HepG2 (cell line): ENCODE results near the gene SLC6A8. TPM values are rescaled to one million over a fixed set of nuclear protein-coding genes. Genes with fewer than 3 reads are reported as not detected.

ENCODE experiments used
- CREBL2 ChIP-seq: sonication (generic); formaldehyde crosslinking; IDR thresholded peaks from 2 replicates; pipeline ENCODE4 v1.8.1; 2023; ENCODE audit warnings: missing genetic modification reagents, mild to moderate bottlenecking, borderline replicate concordance
- DR1 ChIP-seq: sonication (generic); formaldehyde crosslinking; IDR thresholded peaks from 2 replicates; pipeline ENCODE4 v1.8.0; 2021; ENCODE audit warnings: mild to moderate bottlenecking, missing genetic modification reagents, inconsistent platforms
- EP300 ChIP-seq, 3 experiments: sonication (generic) in 1 of 3; formaldehyde crosslinking in 1 of 3; IDR thresholded peaks; 2 replicates each; pipeline versions ENCODE4 v1.5.1 to v1.6.1; 2011 to 2020; ENCODE audit warnings: low read depth in 2 of 3, low read length in 2 of 3, borderline replicate concordance in 1 of 3, improper control_type of control experiment in 1 of 3, mild to moderate bottlenecking in 1 of 3, missing genetic modification reagents in 1 of 3, moderate library complexity in 1 of 3
- ESRRA ChIP-seq: sonication (generic); formaldehyde crosslinking; IDR thresholded peaks from 2 replicates; pipeline ENCODE4 v1.5.1; 2020; ENCODE audit warnings: mild to moderate bottlenecking, low read depth, missing genetic modification reagents
- IKZF1 ChIP-seq: fragments of 450-650 bp; IDR thresholded peaks from 2 replicates; pipeline ENCODE4 v1.7.1; 2016
- KDM2A ChIP-seq: sonication (generic); formaldehyde crosslinking; IDR thresholded peaks from 2 replicates; pipeline ENCODE4 v1.4.0; 2020; ENCODE audit warnings: low read depth, missing genetic modification reagents, borderline replicate concordance
- RBAK ChIP-seq: sonication (generic); formaldehyde crosslinking; IDR thresholded peaks from 2 replicates; pipeline ENCODE4 v1.5.1; 2020; ENCODE audit warnings: mild to moderate bottlenecking, missing genetic modification reagents
- RERE ChIP-seq: IDR thresholded peaks from 2 replicates; pipeline ENCODE4 v1.6.1; 2016; ENCODE audit warnings: low read depth, missing genetic modification reagents, missing compliant biosample characterization
- THRA ChIP-seq: sonication (generic); formaldehyde crosslinking; IDR thresholded peaks from 2 replicates; pipeline ENCODE4 v1.4.0; 2020; ENCODE audit warnings: missing genetic modification reagents, borderline replicate concordance
- YEATS4 ChIP-seq: sonication (generic); formaldehyde crosslinking; IDR thresholded peaks from 2 replicates; pipeline ENCODE4 v1.4.0; 2020; ENCODE audit warnings: missing genetic modification reagents, borderline replicate concordance
- ZNF343 ChIP-seq: sonication (generic); formaldehyde crosslinking; IDR thresholded peaks from 2 replicates; pipeline ENCODE4 v1.4.0; 2020; ENCODE audit warnings: mild to moderate bottlenecking, missing genetic modification reagents
- ZNF543 ChIP-seq: sonication (generic); formaldehyde crosslinking; IDR thresholded peaks from 2 replicates; pipeline ENCODE4 v1.4.0; 2020; ENCODE audit warnings: mild to moderate bottlenecking, missing genetic modification reagents
- ZNF607 ChIP-seq: sonication (generic); formaldehyde crosslinking; IDR thresholded peaks from 2 replicates; pipeline ENCODE4 v1.5.1; 2020; ENCODE audit warnings: missing genetic modification reagents, mild to moderate bottlenecking, borderline replicate concordance
- ZNF616 ChIP-seq: sonication (generic); formaldehyde crosslinking; IDR thresholded peaks from 2 replicates; pipeline ENCODE4 v1.5.0; 2020; ENCODE audit warnings: low read depth, mild to moderate bottlenecking, missing genetic modification reagents
- ZNF687 ChIP-seq: sonication (generic); formaldehyde crosslinking; IDR thresholded peaks from 2 replicates; pipeline ENCODE4 v1.5.1; 2020; ENCODE audit warnings: mild to moderate bottlenecking, missing genetic modification reagents, moderate library complexity
- ZNF747 ChIP-seq: sonication (generic); formaldehyde crosslinking; IDR thresholded peaks from 2 replicates; pipeline ENCODE4 v1.8.1; 2023; ENCODE audit warnings: missing genetic modification reagents, mild to moderate bottlenecking, borderline replicate concordance
- polyA plus RNA-seq, 8 experiments: library from polyadenylated mRNA; depleted of rRNA in 3 of 8; stranded (reverse) in 7 of 8; unstranded in 1 of 8; fragments of >200 nt; fragmentation: Illumina TruSeq in 4 of 8; extraction: Trizol in 4 of 8; gene quantifications; 2 replicates each; pipeline versions ENCODE4 v1.2.1 to v1.2.3, GENCODE V29; 2011 to 2016; ENCODE audit warnings: low read depth in 4 of 8, missing spikeins in 1 of 8, mixed read lengths in 1 of 8; ENCODE audit not compliant: insufficient read depth in 1 of 8
- total RNA-seq, 5 experiments: library from RNA; depleted of rRNA; stranded (reverse); fragments of >200 nt; fragmentation: Illumina TruSeq; extraction: Trizol; gene quantifications; 2 replicates each; pipeline ENCODE4 v1.2.3, GENCODE V29; 2016; ENCODE audit warnings: low read depth in 1 of 5

The SLC6A8 gene
- total and polyA plus RNA-seq, 2 of the 13 experiments (the other 11 are each of a cell fraction or from before 2014, with no cell fraction given): 13.9 to 176 TPM

- TF ChIP-seq ZNF543 (CRISPR knock-in tag) (no peak), RBAK (no peak), ZNF687 (CRISPR knock-in tag) (peak; percentile 72), ZNF747 (CRISPR knock-in tag) (peak; percentile 21; the same call in 1 of the 2 replicates), CREBL2 (no peak), ZNF616 (CRISPR knock-in tag) (peak; percentile 51; the same call in 1 of the 2 replicates), ESRRA (peak; percentile 93), THRA (CRISPR knock-in tag) (peak; percentile 67; the same call in 1 of the 2 replicates), YEATS4 (peak; percentile 51; the same call in 1 of the 2 replicates), DR1 (CRISPR knock-in tag) (0 out of 2 replicates have a peak, but pooled peaks have one; percentile 19), IKZF1 (no peak), EP300 (IDR thresholded peaks at IDR 0.05; ENCODE audit: low read depth in 2 of 2, low read length in 2 of 2) (peak in 1 of 2 experiments; percentile 85; a peak in 2 of 4 replicates), EP300 (CRISPR knock-in tag; IDR thresholded peaks at IDR 0.05; ENCODE audit: borderline replicate concordance) (peak; percentile 69), KDM2A (CRISPR knock-in tag) (peak; percentile 77), ZNF607 (CRISPR knock-in tag) (0 out of 2 replicates have a peak, but pooled peaks have one; percentile 32), RERE (CRISPR knock-in tag) (peak; percentile 18; the same call in 1 of the 2 replicates), ZNF343 (CRISPR knock-in tag) (no peak)
Measured at GRCh38 chrX:153646620-153647373, 40.9 kb upstream of the SLC6A8 start, which contains the start of gene DUSP9 (continued).
